ENCODE measurements around the gene TMEM82. TPM values are rescaled to one million over a fixed set of nuclear protein-coding genes. Genes with fewer than 3 reads are reported as not detected.
A peak's percentile ranks its signal among the peaks of the same experiment; 100 is the strongest.

TMEM82 gene
- total RNA-seq, 4 donors from 2014 or later, result 1.8 to 30.3 (median 19.2) TPM

DNA sequence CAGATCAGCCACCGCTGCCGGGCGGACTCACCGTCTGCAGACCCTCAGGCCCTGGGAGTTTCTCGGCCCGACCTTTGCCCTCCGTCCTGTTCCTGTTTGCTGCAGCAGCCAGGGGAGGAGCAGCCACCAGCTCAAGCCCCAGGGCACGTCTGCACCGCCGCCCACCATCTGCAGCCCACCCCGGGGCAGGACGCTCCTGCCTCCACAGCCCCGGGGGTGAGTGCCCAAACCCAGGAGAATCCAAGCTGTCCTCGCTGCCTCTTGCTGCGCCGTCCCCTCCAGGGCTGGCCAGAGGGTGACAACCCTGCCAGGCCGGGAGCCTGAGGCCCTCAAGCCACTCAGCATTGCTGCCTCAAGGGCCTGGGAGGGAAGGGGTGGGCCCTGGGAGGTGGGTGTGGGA is 7.4 kb upstream of the TMEM82 start:
- TF ChIP-seq POLR2AphosphoS5 (IDR thresholded peaks at IDR 0.05) (no peak), POLR2A (IDR thresholded peaks at IDR 0.05) (no peak), EP300 (IDR thresholded peaks at IDR 0.05; ENCODE audit: low read depth) (no peak)
- TF ChIP-seq, protein P1, sequence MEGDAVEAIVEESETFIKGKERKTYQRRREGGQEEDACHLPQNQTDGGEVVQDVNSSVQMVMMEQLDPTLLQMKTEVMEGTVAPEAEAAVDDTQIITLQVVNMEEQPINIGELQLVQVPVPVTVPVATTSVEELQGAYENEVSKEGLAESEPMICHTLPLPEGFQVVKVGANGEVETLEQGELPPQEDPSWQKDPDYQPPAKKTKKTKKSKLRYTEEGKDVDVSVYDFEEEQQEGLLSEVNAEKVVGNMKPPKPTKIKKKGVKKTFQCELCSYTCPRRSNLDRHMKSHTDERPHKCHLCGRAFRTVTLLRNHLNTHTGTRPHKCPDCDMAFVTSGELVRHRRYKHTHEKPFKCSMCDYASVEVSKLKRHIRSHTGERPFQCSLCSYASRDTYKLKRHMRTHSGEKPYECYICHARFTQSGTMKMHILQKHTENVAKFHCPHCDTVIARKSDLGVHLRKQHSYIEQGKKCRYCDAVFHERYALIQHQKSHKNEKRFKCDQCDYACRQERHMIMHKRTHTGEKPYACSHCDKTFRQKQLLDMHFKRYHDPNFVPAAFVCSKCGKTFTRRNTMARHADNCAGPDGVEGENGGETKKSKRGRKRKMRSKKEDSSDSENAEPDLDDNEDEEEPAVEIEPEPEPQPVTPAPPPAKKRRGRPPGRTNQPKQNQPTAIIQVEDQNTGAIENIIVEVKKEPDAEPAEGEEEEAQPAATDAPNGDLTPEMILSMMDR (IDR thresholded peaks at IDR 0.05), result no peak
- Histone ChIP-seq H3K27ac (peak overlapping the region; percentile 86 to 96 (median 92)), H3K4me1 (peaks cover 11 to 37% (median 32%) of the 10 kb centered on the region in 4 donors), H3K27me3 (no peaks in the 10 kb centered on the region), H3K9me3 (no peaks in the 10 kb centered on the region), H3K36me3 (peaks cover 0 to 31% (median 12%) of the 10 kb centered on the region in 4 donors), H3K4me3 (no peak overlapping the region)
- WGBS, 2 donors (ENCODE audit: low coverage in 1 of 2), result 80% methylated on average over 17 of the region's 17 CpGs; no CpG with 5 or more reads in 1 of the 2 donors
- in situ Hi-C loops (cut with MboI; ENCODE audit: low pct_ligation_motif_present in 1 of 4, low pct_unique_long_range_greater_than_20kb in 1 of 4, low sequenced_read_pairs in 3 of 4) (no loop called here), intact Hi-C loops (cut with DNase I; ENCODE audit: low total_unique reads) (no loop called here)
- no peak for DNase-seq

DNA sequence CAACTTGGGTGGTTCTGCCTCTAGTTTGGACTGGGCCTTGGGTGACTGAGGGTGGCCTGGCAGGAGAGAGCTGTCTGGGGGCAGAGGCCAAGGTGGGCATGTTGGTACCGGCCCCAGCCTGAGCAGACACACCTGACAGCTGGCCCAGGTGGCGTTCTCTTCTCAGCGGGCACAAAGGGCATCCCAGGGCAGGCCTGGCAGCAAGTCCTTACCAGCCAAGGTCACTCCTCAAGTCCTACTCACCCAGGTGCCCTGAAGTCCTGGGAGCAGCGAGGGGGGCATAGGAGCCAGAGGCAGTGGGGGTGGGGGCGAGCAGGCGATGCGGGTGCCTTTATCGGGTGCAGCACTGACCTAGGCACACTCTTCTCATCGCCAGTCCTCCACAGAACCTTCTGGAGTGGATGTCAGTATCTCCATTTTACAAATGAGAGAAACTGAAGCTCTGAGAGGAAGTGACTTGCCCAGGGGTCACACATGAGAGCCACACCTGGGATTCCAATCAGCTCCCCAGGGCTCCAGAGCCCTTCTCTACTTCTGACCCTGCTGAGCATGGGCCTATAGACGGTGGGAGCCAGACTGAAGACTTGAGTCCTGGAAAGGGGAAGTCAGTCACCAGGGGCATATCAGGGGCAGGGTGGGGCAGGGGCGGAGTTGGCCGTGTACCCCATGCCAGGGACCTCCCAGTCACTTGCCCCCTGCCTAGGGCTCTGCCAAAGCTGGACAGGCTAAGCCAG is 6.8 kb upstream of the TMEM82 start:
- H3K4me1 ChIP-seq, result peaks cover 11 to 40% (median 35%) of the 10 kb centered on the region in 4 donors
- H3K36me3 ChIP-seq, result peaks cover 0 to 27% (median 10%) of the 10 kb centered on the region in 4 donors
- peak overlapping the region; percentile 86 to 96 (median 92) for H3K27ac ChIP-seq
- in situ Hi-C loops (cut with MboI; ENCODE audit: low pct_ligation_motif_present in 1 of 4, low pct_unique_long_range_greater_than_20kb in 1 of 4, low sequenced_read_pairs in 3 of 4), result no loop called here
- H3K9me3 ChIP-seq, result no peaks in the 10 kb centered on the region
- intact Hi-C loops (cut with DNase I; ENCODE audit: low total_unique reads), result no loop called here
- no peaks in the 10 kb centered on the region for H3K27me3 ChIP-seq
- H3K4me3 ChIP-seq, result no peak overlapping the region
- 45% methylated on average over 9 of the region's 12 CpGs; no CpG with 5 or more reads in 1 of the 2 donors for WGBS, 2 donors (ENCODE audit: low coverage in 1 of 2)
- peak; percentile 36 for DNase-seq
- no peak for TF ChIP-seq POLR2A (IDR thresholded peaks at IDR 0.05)
- TF ChIP-seq, protein P1 (IDR thresholded peaks at IDR 0.05), result no peak
- no peak for TF ChIP-seq EP300 (IDR thresholded peaks at IDR 0.05; ENCODE audit: low read depth)

DNA sequence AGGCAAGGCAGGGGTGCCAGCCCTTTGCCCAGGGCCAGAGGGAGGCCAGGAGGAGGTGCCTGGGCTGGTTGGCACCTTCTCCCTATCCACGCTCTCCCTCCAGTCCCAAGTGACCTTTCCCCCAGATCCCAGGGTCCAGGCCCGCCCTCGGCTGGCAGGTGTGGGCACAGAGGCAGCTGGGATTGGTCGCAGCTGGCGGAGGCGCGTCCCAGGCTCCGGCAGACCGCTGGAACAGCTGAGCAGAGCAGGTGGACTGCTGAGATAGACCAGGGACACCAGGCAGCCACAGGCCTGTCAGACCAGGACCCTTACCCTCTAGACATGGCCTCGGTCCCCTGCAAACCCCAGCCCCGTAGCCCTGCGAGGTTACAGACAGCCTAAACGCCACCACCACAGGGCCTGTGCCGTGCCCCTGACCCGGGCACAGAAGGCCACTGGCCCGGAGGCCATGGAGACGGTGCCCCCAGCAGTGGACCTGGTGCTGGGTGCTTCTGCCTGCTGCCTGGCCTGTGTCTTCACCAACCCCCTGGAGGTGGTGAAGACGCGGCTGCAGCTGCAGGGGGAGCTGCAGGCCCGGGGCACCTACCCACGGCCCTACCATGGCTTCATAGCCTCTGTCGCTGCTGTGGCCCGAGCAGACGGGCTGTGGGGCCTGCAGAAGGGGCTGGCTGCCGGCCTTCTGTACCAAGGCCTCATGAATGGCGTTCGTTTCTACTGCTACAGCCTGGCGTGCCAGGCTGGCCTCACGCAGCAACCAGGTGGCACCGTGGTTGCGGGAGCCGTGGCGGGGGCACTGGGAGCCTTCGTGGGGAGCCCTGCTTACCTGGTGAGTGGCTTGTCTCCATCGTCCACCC is 6.0 kb upstream of the TMEM82 start, which contains the start of gene SLC25A34:
Gene SLC25A34, plus strand, starts transcription at position 221 of the 854 bp plus-strand sequence. Its CDS starts 228 bp downstream, at position 449.
- DNase-seq, result peak; percentile 93
- WGBS, 2 donors (ENCODE audit: low coverage in 1 of 2), result 46% methylated on average over 32 of the region's 35 CpGs; no CpG with 5 or more reads in 1 of the 2 donors
- intact Hi-C loops (cut with DNase I; ENCODE audit: low total_unique reads) (no loop called here), in situ Hi-C loops (cut with MboI; ENCODE audit: low pct_ligation_motif_present in 1 of 4, low pct_unique_long_range_greater_than_20kb in 1 of 4, low sequenced_read_pairs in 3 of 4) (no loop called here)
- Histone ChIP-seq H3K27ac (peak within 1 kb of the TSS; percentile 86 to 96 (median 92)), H3K27me3 (no peaks in the 10 kb centered on the region), H3K36me3 (peaks cover 0 to 19% (median 6%) of the 10 kb centered on the region in 4 donors), H3K9me3 (no peaks in the 10 kb centered on the region), H3K4me3 (peak within 1 kb of the TSS in 3 of 4 donors; percentile 15 to 40 (median 19)), H3K4me1 (peaks cover 11 to 48% (median 41%) of the 10 kb centered on the region in 4 donors)
- TF ChIP-seq EP300 (IDR thresholded peaks at IDR 0.05; ENCODE audit: low read depth), result peak; percentile 53
- peak; percentile 91 for TF ChIP-seq POLR2A (IDR thresholded peaks at IDR 0.05)
- TF ChIP-seq, protein P1 (IDR thresholded peaks at IDR 0.05), result peak in 1 of 5 experiments; percentile 23
- TF ChIP-seq POLR2AphosphoS5 (IDR thresholded peaks at IDR 0.05), result peak; percentile 91 to 97 (median 97)

DNA sequence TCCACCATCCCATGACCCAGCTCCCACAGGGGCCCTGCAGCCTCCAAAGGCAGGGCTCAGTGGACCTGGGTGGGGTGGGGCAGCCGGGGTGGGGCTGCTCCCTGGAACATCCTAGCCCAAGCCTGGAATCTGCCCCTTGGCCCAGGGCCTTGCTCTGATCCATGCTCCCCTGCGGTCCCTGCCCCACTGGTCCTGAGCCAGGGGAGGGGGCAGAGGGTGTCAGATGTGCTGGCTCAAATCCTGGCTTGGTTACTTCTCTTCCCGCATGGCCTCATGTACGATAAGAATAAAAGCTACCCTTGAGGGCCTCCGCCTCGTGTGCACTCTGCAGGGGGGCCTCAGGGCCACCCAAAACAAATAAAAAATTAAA is 5.4 kb upstream of the TMEM82 start:
- TF ChIP-seq EP300 (IDR thresholded peaks at IDR 0.05; ENCODE audit: low read depth) (no peak), POLR2AphosphoS5 (IDR thresholded peaks at IDR 0.05) (peak in 2 of 3 donors; percentile 20 to 70)
- TF ChIP-seq, protein P1 (IDR thresholded peaks at IDR 0.05), result no peak
- H3K36me3 ChIP-seq, result peaks cover 0 to 13% (median 6%) of the 10 kb centered on the region in 4 donors
- H3K27ac ChIP-seq, result peak overlapping the region; percentile 86 to 96 (median 92)
- in situ Hi-C loops (cut with MboI; ENCODE audit: low pct_ligation_motif_present in 1 of 4, low pct_unique_long_range_greater_than_20kb in 1 of 4, low sequenced_read_pairs in 3 of 4), result no loop called here
- H3K4me1 ChIP-seq, result peaks cover 16 to 52% (median 46%) of the 10 kb centered on the region in 4 donors
- no peaks in the 10 kb centered on the region for H3K27me3 ChIP-seq
- intact Hi-C loops (cut with DNase I; ENCODE audit: low total_unique reads), result no loop called here
- H3K4me3 ChIP-seq, result peak overlapping the region in 3 of 4 donors; percentile 15 to 40 (median 19)
- no peaks in the 10 kb centered on the region for H3K9me3 ChIP-seq
- DNase-seq, result peak; percentile 85
- 45% methylated on average over 6 of the region's 6 CpGs; no CpG with 5 or more reads in 1 of the 2 donors for WGBS, 2 donors (ENCODE audit: low coverage in 1 of 2)

Data from transverse colon (tissue), 4 donors.